ENCODE results near the gene KRT7.
A peak's percentile ranks its signal among the peaks of the same experiment; 100 is the strongest.

The KRT7 gene

DNA sequence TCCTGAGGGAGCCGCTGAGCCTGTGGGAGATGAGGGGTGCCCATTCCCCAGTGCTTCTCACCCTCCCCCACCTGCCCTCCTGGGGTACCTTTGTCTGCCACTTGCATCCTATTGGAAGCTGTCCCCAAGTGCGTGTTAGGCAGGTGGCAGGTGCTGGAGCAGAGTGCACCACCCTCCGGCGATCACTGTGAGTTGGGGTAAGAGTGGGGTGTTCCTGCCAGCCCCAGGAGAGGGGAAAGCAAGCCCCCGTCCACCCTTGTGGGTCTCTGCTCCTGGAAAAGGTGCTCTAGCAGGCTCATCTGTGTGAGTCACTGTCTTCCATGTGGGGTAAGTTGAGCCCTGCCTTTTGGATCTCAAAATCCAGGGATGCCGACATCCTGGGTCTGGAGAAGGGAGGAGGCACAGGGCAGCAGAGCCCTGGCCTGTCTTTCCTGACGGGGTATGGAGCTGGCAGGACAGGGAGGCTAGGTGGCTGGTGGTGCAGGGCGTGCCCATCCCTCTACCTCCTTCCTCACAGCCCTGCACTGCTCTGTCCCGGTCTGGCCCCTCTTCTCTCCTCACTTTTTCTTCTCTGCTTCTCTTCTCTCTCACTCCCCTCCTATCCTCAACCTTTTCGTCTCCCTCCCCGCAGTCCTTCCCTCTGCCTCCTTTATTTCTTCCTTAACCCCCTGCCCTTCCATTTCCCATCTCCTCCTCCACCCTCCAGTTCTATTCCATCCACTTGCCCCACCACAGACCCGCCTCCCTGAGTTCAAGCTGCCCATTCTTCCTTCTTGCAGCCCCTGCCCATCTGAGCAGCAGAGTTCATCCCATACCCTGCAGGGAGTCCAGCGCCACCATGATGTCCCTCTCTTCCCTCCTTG is 20.1 kb upstream of the KRT7 start:
- DNase-seq = no peak

DNA sequence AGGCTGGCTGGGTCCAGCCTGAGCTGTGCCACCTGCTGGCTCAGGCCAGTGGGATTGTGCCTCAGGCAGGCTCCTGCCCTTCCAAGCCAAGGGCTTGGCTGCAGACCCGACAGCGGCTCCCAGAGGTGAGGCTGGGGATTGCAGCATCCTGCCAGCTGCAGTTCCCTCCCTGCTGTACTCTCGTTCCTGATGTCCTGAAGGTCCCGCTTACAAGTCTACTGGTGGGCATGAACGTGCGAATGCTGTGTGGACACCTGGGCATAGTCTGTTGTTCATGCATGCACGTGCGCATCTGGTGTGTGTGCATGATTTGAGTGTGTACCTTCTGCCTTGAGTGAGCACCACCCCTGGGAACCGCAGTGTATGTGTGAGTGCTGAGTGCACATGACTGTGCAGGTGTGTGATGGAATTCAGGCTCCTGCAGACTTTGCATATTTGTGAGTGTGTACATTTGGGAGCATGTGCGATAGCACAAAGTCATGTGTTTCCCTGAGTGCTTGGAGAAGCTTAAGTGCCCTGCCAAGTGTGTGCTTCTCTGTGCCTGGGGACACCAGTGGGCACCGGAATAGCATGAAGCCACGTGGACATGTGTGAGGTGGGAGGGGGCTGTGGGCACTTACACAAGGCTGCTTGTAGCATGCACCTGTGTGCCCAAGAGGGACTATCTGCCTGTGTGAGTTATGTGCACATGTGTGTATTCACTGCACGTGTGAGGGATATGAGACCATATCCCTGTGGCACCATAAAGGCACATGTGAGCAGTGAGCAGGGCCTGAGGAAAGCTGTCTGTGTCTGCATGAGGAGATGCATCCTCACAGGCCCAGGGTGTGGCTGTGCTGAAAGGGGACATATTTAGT is 19.3 kb upstream of the KRT7 start:
- peak; percentile 25 for DNase-seq

DNA sequence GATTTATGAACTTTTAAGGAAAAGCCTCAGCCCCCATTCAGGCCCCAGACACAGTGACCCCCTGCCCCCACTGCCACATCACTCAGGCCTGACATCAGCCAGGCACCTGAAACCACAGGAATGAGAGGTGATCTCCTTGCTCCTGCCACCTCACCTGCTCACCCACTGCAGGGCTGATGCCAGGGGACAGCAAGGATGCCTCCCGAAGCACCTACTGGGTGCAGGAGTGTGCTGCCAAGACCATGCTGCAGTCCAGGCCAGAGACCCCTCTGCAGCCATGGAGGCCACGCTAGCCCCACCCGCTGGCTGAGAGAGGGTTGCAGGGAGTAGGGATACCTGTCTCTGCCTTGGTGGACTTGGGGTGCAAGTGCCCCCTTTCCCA is 18.6 kb upstream of the KRT7 start:
- no peak for DNase-seq

DNA sequence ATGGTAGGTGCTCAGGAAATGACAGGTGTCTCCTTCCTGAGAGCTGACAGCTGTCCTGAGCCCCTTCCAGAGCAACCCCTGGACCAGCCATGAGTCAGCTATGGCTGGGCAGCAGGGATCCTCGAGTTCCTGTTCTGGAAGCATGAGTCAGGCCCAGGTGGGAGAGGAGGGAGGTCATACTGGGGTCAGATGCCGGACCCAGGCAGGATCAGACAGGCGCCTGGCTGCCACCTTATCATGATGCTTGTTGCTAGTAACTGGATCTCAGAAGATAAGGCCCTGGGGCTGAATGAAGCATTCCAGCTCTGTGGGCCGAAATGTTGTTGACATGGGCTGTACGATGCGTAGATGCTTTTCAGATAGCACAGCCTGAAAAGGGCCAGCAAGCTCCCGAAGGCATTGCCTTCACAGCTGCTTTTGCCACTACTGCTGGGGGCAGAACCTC is 17.4 kb upstream of the KRT7 start:
- DNase-seq = no peak

DNA sequence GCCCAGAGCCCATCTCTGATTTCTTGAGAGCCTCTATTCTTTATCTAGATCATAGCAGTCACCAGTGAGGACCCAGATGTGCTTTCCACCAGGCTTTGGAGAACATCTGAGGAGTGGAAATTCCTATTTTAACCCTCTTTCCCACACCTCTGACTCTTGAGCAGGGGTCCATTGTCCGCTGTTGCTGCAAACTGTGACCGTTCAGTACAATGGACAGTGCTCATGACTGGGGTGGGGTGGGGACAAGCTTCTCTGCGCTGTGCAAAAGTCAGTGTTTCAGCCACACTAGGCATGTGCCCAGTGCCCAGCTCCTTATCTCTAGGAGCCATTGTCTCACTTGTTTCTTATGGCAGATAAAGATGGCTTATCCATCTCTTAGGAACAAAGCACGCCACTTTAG is 16.9 kb upstream of the KRT7 start:
- DNase-seq = no peak

DNA sequence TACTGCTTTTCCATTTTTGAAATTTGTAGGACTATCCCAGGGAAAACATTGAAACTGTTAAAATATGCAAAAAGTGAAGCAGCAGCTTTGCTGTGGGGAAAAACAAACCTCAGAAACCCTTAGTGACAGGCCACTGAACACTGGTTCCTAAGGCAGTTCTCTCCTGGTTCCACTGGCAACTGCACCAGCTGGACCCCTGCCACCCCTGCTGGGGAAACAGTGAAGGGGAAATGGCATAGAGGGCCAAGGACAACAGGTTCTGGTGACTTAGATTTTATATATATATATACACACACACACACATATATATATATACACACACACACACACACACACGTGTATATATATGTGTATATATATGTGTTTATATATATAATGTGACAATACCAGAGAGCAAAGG is 16.2 kb upstream of the KRT7 start:
- no peak for DNase-seq

DNA sequence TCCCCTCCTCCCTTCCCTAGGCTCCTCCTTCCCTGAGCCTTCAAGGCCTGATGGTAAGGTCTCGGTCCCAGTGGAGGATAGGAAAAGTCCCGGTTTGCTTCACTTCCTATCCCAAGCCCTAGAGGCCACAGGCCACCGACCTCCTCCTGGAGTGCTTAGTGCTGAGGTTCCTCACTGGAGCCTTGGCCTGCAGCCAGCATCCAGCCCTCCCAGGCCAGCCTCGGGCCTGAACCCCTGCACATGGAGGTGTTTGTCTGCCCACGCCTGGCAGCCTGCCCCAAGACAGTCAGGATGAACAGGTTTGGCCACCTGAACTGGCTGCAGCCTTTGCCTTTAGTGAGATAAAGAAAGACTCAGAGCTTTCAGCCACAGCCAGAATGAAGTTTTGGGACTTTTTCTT is 15.8 kb upstream of the KRT7 start:
- no peak for DNase-seq

DNA sequence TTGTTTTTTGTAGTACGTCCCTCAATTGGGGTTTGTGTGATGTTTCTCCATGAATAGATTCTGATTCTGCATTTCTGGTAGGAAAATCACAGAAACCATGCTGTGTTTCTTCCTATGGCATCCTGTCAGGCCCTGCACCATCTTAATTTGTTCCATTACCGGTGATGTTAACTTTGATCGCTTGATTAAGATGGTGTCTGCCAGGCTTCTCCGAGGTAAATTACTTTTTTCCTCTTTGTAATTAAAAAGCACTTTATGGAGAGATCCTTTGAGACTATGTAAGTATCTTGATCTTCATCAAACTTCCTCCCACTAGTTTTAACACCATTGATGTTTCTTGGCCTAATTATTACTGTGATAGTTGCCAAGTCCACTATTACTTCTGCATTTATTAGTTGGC is 15.0 kb upstream of the KRT7 start:
- DNase-seq = no peak

DNA sequence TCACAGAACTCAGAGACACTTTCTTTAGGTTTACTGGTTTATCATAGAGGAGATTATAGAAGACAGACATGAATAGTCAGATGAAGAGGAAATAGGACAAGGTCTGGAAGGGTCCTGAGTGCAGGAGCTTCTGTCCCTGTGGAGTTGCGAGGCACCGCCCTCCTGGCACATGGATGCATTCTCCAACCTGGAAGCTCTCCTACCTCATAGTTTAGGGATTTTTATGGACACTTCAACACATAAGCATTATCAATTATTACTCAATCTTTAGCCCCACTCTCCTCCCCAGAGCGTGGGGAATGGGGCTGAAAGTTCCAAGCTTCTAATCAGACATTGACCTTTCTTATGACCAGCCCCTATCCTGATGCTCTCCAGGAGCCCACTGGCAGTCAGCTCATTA is 12.6 kb upstream of the KRT7 start:
- DNase-seq = no peak

DNA sequence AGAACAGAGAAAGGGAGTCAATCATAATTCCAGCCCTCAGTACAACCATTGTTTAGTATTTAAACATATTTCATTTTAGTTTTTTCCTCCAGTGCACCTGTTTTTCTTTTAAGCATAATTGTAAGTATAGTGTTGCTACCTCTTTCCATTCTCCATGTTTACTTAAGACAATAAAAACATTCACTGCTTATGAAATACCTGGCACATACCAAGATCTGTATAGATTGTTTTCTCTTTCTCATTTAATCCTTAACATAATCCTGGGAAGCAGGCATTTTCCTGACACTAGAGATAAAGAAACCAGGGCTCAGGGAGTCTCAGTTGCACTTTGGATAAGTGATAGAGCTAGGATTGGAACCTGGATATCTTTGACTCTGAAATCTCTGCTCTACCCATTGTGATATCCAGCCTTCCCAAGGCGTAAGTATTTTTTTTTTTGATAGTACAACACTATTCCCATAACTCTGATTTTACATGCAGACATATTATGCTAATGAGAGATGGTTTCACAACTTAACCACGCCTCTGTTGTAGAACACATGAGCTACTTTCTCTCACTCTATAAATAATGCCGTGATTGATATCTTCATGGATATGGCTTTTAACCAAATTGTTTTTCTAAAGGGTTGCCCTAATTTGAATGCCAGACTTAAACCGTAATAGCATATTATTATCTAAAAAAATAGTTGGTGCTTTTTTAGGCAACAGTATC is 11.8 kb upstream of the KRT7 start:
- no peak for DNase-seq

DNA sequence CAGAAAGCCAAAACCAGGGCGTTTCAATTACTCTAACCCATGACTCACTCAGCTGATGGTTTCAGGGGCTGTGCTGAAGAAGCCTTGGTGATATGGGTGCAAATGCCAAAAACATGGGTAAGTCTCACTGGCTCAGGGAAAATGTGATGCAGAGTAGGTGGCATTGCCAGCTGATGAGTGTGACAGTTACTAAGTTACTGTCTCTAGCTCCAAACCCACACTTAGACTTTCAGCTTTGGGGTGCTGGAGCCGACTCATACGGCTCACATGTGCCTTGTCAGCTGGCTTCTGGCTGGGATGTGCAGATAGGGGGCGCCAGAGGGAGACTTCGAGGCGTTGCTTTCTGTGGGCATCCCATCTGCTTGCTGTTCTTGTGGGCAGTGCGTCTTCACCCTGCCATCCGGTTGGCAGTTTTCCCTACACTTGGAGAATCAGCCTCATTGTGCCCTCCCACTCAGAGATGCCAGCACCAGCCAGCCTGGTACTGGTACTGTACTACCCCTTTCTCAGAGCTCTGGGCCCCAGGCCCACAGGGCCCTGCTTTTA is 11.1 kb upstream of the KRT7 start:
- peak; percentile 71 for DNase-seq

DNA sequence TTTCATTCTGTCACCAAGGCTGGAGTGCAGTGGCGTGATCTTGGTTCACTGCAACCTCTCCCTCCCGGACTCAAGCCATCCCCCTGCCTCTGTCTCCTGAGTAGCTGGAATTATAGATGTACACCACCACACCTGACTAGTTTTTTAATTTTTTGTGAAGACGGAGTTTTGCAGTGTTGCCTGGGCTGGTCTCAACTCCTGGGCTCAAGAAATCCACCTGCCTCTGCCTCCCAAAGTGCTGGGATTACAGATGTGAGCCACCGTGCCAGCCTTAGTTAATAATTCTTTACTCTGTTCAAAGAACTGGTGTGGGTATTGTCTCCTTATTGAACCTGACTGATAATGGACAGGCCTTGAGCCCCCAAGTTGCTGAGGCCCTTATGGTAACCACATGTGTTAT is 10.4 kb upstream of the KRT7 start:
- no peak for DNase-seq

DNA sequence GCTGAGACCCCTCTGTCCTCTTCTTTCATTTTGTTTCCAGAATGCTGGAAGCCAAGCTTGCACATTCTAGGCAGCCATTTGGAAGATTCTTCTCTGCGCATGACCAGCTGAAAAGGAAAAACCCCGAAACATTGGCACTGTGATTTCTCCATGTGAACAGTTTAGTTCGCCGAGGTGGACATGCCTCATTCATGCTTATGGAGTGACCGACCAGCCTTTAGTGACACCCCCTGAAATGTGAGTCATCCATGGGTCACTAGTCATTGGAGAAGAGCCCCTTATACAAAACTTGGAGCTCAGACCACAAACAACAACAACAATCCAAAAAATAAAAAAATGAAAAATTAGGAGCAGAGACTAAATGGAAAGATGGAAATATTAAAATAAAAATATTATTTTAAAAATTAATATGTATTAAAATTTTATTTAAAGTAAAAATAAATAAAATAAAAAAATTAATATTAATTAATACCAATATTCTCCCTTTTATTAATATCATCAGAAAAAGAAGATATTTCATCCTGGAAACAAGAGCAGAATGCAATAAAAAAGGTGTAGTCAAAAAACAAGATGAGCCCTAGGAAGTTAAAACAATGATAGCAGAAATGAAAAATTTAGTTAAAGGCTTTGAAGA is 9.5 kb upstream of the KRT7 start:
- no peak for DNase-seq

DNA sequence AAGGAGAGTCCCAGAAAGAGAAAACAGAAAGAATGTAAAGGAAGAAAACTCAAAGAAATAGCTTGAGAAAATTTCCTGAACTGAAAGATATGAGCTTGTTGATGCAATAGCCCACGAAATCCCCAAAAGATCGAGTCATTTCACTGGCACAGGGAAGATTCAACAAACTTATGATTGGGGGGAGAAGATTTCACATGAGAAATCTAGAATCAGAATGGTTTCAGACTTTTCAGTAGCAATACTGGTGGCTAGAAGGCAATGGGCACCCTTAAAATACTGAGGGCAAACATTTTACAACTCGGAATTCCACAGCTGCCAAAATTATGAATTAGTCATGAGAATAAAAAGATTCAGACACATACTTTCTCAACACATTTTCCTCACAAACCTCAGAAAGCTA is 8.9 kb upstream of the KRT7 start:
- DNase-seq = no peak

DNA sequence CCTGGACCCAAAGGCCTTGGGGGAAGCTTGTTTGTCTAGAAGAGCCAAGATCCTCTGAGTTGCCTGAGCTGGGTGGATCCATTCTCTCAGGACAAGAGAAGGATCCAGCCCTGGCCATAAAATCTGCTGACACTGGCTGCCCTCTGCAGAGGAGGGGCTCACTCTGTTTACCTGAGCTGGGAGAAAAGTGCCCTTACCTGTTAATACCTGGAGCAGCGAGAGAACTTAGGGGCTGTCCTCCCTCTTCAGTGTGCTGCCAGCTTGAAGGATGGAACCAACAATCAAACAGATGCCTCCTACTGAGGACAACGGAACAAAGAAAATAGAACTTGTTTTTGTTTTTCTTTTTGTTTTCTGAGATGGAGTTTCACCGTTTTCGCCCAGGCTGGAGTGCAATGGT is 7.3 kb upstream of the KRT7 start:
- no peak for DNase-seq

DNA sequence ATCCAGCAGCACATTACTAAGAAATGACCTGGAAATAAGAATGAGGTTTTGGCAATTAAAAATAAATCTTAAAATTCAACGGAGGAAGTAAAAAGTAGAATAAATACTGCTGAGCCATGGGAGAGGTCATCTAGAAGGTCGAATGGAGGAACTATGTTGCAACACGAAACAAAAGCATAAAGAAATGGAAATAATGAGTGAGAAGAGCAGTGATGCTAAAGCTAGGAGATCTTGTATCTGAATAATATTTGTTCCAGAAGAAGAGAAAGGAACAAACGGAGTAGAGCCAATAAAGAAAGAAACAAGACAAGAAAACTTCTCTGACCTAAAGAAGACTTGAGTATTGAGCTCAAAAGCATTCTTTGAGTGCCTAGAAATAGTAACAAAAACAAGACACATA is 6.6 kb upstream of the KRT7 start:
- no peak for DNase-seq

DNA sequence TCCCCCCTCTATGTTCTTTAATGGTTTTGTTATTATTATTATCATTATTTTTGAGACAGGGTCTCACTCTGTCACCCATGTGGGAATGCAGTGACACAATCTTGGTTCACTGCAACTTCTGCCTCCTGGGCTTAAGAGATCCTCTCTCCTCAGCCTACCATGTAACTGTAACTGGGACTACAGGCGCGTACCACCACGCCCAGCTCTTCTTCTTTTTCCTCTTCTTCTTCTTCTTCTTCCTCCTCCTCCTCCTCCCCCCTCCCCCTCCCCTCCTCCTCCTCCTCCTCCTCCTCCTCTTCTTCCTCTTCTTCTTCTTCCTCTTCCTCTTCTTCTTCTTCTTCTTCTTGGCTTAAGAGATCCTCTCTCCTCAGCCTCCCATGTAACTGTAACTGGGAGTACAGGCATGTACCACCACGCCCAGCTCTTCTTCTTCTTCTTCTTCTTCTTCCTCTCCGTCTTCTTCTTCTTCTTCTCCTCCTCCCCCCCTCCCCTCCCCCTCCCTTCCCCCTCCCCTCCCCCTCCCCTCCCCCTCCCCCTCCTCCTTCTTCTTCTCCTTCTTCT is 5.4 kb upstream of the KRT7 start:
- no peak for DNase-seq

DNA sequence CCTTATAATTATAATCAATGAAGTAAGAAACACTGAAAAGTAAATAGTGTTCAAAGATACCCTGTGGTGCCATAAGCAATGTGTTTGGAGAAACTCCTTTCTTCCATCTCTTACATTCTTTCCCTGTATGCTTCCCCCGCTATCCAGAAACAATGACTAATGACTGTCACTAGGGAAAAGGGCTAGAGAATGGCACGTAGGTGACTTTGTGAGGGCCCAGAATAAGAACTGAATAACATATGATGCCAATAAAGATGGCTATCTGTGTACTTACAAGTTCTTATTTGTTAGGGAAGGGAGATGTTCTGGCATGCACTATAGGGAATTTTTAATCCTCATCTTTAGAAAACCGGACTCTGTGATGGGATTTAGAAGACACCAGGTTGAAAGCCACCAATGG is 4.7 kb upstream of the KRT7 start:
- DNase-seq = no peak

DNA sequence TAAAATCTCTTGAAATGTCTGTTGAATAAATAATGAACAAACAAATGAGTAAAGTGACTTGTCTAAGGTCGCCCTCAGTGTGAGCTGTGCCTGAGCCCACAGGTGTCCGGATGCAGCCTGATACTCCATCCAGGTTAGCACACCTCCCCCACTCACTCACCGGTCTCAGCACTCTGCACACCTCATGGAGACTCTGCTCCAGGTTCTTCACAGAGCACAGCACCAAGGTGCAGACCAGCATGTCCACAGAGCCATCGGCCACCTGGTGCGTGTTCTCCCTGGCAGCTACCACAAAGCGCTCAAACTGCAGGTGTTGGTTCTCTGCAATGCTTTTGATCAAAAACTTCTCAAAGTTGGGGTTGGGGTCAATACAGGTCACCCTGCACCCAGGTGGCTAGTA is 4.1 kb upstream of the KRT7 start:
- DNase-seq = no peak

DNA sequence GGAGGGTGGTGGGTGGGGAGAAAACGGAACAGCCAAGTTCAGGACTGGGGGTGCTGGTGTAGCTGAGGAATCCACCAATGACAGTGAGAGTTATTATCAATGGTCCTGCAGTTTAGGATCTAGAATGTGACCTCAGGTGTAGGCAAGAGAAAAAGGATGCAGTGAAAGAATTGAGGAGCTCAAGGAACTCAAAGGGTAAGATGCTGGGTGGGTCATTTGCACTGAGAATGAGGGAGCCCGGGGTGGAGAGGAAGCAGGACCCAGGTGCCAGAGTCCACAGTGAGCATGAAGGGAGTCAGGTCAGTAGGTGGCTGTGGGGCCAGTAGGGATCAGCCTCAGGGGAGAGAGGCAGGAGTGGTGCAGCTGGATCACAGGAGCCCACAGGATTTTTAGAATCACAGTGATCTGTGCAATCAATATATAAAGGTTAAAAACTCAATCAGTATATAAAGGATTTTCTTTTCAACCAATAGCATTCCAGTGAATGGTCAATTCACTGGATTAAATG is 3.2 kb upstream of the KRT7 start:
- DNase-seq = no peak

DNA sequence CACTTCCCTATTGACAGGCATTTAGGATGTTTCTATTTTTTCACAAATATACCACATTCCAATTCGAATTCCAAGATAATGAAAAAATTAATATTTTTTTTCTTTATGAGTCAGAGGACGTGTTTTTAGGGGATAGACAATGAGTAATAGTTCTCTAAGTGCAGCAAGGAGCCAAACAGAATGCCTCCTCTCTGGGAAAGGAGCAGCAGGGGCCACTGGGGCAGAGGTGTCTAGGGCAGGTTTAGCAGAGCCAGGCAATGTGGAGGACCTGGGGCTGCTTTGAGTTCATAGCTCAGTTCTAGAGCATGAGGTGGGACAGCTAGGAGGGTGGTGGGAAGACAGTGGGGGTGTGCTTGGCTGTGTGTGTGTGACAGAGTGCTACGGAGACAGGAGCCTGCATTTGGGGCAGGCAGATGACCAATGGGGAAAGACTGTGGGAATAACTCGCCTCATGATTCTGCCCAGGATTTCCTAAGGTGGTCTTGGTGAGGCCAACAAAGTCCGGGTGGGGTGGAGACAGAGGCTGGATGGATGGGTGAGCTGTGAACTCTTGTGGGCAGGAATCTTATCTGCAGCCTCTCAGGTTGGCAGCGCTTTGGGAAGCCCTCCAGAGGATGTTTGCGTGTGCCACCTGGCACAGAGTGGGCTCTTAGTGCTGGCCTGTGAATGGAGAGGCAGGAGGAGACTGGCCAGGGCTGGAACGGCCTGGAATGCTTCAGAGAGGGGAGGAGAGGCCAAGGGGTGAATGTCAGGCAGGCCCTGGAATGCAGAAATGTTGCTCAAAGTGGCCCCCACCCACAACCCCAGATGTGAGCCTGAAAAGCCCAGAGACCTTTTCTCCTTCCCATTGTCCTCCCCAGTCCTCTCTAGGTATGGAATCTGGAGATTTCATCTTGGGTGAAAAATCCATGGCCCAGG is 2.4 kb upstream of the KRT7 start:
- no peak for DNase-seq

Measured in stimulated activated naive CD4-positive, alpha-beta T cell treated with Interleukin-2 at 50 U/mL for 16 hours (primary cell).